HG03025 (cell line): ENCODE results near the gene HSPG2.
"Not testable (repeated sequence)": the region's sequence is repeated elsewhere in the genome, so short reads cannot be mapped to it uniquely, and the experiment has no call there.

ENCODE experiments used
- ATAC-seq: cut with Tn5 transposase; IDR thresholded peaks from one replicate; pipeline ENCODE4 v1.9.1; 2021; ENCODE audit warnings: mild to moderate bottlenecking, moderate library complexity; ENCODE audit not compliant: unreplicated experiment, low FRiP score

The HSPG2 gene

DNA sequence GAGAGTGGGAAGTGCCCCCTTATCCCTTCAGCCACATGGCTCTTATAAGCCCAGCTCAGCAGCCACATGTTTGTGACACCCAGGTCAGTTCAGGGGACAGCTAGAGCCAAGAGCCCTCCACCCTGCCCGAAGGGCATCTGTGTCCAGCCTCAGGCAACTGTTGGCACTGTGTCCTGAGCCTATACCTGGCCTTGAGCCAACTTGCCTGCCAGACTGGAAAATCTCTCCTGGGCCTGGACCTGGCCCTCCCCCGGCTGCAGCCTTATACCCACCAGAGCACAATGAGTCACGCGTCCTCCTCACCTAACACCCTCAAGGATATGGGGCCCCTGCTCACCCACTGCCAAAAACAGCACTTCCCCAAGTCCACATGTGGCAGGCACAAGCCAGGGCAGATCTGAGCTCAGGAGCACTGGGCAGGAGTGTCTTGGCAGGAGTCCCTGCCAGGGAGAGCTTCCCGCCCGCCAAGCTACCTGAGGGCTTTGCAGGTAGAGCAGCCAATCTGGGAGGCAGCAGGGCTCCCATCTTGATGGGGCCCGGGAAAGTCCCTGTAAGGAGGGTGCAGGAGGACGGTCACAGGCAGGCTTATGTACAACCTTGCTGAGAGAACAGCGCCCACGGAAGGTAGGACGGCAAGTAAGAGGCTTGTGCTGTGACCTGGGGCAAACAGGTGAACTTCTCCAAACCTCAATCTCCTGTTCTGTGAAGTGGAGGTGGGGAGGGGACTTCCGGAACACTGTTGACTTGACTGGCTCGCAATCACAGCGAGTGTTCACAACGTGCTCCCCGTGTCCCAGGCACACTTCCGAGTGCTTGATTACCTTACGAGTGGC, 19.8 kb upstream of the HSPG2 start:
- ATAC-seq, result no peak

DNA sequence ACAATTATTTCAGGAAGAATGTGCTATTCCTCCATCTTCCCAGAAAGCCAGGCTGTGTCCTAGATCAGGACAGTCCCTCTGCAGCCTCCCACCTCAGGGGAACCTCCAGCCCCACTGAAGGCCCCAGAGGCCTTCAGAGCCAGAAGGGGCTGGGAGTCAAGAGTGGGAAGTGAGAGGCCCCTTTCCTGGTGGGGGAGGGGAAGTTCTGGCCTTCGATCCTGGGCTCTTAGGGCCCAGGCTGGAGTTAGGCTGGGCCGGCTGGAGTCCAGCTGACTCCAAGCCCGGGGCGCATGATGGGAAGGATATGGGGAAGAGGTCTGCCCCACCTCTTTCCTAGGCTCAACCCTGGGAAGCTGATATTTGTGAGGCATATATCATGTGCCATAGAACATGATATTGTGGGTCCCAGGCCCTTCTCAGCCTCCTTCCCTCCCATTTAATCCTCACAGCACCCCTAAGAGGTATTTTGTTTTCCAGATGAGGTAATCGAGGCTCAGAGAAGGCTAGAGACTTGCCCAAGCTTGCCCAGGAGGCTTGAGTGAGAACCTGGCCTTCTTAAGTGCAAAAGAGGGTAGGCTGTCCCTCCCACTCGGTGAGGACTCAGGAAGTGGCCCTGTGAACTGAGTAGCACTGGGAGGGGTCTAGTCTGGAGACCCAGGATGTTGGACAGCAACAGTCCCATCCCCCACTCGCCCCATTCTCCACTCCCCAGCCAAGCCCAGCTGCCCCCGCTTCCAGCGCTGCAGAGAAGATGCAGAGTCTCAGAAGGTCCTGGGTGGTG, 18.6 kb upstream of the HSPG2 start:
- ATAC-seq, result no peak

DNA sequence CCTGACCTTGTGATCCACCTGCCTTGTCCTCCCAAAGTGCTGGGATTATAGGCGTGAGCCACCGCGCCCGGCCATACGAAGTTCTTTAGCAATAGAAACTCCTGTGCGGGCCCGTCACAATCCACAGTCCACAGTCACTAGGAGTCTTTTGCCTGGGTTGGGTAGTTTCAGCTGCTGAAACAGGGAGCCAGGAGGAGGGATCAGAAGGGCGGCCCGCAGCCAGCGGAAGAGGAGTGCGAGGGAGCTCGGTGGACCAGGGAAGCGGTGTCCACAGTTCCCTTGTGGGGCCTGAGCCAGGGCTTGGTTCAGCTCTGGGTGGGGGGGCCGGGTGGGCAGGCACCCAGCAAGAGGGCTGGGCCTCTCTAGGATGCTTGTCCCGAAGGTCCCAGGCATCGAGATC, 17.9 kb upstream of the HSPG2 start:
- no peak for ATAC-seq

DNA sequence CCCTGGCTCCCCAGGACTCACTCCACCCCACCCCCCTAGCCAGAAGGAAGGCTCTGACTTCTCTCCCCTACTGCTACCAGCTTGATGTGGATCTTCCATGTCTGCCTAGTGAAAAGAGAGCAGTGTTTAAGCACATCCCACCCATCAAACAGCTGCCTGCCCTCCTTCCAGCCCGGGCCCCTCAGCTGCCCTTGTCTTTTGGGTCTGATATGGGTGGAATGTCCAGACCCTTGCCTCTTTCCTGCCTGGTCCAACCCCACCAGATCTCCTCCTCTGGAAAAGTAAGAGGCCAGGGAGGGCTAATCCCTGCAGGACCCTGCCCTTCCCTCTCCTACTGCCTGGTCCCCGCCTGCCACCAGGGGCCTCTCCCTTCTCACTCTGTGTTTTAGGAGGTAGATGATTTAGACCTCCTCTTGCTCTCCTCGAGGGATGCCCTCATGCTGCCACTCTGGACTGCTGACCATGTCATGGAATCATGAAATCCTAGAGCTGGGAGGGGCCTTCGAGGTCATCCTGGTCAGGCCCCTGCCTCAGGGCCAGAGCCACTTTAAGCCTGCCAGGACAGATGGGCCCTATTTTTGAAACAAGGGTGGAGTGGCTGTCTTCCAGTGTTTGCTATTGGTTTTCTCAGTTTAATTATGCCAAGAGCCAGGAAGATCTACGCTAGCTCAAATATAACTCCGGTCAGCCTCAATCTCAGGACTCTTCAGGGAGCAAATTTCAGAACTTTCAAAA, 15.8 kb upstream of the HSPG2 start:
- no peak for ATAC-seq

DNA sequence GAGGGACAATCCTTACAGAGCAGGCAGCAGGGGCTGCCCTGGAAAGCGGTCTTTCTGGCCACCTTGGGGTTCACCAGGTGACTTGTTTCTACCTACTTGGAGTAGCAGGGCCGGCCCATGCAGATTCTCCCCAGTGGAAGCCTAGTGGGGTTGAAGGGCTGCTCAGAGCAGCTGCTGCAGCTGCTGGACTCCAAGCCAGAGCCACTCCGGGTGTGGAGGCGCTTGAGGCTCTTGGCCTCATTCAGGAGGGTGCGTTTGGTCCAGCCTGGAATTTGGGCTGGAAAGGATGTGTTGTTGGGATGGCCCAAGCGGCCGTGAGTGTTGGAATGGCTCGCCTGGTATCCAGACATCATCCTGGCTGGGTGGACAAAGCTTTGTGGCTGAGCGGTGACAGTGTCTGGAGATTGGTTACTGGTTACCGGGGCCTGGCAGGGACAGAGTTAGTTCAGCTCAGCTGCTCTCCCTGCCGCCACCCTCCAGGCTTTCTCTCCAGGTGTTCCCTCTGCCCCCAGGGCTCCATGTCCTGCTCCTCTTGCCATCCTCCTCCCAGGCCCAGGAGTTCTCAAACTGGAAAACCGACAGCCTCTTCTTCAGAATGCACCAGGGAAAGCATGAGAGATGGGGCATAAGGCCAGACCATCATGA, 14.2 kb upstream of the HSPG2 start:
- ATAC-seq, result no peak

DNA sequence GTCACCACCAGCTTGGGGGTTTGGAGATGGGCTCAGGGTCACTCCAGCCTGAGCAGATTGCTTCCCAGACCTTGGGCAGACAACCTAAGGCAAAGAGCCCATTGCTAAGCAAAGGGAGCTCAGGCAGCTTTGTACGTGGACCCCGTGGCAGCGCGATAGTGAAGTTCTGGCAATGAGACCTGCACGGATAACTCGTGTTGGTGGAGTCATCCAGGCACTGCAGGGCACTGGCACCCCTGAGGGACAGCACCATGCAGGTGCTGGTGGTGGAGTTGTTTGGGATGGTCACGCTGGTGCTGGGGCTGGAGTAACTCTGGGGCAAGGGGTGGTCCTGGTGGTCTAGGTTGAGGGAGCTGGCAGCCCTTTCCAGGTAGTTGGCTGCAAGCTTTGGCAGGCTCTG, 13.6 kb upstream of the HSPG2 start:
- ATAC-seq, result no peak

DNA sequence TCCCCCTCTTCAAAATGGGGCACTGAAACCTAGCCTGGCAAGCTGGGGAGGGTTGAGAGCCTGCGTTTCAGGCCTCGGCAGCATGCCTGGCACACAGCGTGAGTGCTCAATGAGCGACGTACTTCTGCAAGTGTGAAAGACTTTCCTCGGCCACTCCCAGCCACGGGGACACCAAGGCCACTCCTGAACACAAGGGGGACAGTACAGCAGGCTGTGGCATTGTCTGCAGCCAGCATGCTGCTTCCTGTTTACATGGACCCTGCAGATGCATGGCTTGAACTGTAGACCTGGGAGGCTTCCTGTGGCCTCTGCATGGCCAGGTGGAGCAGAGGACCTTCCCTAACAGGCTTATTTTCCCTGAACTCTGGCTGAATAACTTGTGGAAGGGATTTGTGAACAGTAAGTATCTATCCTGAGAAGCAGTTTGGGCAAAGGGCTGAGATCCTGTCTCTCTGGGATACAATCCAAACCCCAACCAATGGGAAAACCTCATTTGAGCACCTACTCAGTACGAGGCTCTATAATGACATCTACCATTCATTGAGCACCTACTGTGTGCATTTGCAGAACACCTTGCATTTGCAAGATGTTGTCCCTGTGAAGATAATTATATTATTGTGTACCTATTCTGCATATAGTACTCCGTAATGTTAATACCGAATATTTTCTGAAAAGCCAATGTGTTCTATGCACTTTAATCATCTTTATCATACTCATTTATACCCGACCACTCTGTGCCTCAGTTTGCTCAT, 9.9 kb upstream of the HSPG2 start:
- no peak for ATAC-seq

DNA sequence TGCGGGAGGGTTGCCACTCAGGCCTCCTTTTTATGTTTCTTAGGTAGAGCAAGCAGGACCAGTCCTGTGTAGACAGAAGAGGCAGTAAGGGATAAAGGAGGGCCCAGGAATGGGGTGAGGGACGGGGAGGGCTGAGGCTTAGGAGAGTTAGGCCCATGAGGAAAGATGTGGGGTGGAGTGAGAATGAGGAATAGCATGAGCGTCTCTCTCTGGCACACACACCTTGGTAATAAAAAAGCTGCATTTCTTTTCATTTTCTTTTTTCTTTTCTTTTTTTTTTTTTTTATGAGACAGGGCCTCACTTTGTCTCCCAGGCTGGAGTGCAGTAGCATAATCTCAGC, 7.6 kb upstream of the HSPG2 start:
- no peak for ATAC-seq

DNA sequence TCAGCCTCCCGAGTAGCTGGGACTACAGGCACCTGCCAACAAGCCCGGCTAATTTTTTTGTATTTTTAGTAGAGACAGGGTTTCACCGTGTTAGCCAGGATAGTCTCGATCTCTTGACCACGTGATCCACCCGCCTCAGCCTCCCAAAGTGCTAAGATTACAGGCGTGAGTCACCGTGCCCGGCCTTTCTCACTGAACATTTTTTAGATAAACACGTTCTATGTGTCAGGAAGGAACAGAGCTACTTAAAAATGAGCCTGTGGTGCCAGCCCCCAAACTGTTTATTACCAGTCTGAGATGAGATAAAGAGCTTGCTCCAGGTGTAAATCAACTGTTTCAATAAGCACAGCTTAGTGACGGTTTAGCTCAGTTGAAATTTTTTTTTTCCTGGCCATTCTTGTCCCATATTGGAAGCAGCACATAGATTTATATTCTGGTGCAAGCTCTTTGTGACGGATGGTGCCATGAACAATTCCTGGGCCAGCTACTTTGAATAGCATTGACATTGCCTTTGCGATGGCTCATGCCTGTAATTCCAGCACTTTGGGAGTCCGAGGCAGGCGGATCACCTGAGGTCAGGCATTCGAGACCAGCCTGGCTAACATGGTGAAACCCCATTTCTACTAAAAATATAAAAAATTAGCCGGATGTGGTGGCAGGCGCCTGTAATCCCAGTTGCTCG, 6.0 kb upstream of the HSPG2 start:
- ATAC-seq, result not testable (repeated sequence)

DNA sequence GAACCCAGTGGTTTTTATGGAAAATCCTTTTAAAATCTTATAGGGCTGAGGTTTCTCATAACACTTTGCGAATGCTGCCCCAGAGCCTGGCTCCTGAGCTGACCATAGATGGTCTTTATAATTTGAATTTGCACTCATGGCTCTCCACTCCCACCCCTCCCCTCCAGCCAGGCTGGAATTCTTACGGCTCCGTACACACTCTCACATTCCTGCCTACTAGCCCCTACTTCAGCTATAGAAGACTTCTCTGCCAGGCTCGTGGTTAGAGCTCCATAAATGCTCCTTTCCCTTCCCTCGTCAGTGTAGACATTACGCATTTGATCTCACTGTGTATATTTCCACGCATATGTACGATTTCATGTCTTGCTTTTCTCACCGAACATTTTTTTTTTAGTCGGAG, 5.4 kb upstream of the HSPG2 start:
- no peak for ATAC-seq

DNA sequence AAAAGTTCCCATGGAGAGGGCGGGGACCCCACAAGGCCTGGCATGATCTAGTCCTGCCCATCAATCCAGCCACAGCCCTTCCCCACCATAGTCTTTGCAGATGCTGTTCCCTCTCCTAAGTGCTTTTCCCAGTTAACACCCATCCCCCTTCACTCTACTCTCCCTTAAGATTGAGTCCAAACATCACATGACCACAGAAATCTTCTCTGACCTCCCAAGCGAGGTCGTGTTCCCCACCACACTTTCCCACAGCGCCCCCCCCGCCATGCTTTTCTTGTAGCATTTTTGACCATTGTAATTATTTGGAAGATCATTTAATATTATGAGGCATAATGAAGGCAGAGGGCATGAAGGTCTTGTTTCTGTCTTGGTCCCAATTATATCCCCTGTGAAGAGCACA, 4.3 kb upstream of the HSPG2 start:
- ATAC-seq, result no peak

DNA sequence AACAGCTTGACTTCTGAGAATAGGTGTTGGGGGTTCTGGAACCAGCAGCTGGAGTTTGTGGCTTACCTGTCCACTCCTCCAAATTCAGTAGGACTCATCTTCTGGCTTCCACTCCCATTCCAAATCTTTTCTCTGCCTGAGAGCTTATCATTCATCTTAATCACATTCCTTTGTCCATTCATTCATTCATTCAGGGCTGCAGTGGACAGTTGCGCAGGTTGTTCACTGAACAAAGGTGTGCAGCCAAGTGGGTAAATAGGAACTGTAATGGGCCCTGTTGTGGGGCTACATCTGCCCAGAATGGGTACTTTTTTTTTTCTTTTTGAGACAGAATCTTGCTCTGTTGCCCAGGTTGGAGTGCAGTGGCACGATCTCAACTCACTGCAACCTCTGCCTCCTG, 3.4 kb upstream of the HSPG2 start:
- no peak for ATAC-seq

DNA sequence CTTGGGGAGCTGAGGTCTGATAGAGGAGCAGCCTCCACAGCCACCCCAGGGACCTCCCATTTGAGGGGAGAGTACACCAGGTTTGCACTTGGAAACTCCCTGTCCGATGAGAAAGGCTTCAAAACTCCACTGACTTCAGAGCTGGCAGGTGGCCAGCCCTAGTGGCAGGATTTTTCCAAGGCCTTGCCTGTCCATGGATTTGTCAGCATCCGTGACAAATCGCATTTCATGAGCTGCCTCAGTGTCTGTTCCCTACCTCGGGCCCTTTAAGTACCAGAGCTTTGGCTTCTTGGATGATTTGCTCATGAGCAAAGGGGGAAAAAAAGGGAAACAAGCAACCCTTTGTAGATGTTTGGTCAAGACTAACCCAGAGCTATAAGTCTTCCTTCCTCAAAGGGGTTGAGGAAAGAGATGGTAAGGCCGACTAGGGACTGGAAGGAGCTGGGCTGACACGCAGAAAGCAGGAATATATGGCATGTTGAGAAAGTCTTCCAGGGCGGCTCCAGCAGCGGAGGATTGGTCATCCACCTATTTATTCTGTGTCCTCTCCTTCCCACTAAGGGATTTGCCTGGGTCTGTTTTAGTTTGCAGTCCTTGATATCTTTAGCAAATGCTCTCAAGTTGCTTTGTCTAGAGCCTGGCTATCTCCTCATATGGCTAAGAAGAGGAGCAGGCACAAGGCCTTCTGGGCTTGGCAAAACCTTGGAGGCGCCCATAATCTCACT, 2.7 kb upstream of the HSPG2 start:
- no peak for ATAC-seq

DNA sequence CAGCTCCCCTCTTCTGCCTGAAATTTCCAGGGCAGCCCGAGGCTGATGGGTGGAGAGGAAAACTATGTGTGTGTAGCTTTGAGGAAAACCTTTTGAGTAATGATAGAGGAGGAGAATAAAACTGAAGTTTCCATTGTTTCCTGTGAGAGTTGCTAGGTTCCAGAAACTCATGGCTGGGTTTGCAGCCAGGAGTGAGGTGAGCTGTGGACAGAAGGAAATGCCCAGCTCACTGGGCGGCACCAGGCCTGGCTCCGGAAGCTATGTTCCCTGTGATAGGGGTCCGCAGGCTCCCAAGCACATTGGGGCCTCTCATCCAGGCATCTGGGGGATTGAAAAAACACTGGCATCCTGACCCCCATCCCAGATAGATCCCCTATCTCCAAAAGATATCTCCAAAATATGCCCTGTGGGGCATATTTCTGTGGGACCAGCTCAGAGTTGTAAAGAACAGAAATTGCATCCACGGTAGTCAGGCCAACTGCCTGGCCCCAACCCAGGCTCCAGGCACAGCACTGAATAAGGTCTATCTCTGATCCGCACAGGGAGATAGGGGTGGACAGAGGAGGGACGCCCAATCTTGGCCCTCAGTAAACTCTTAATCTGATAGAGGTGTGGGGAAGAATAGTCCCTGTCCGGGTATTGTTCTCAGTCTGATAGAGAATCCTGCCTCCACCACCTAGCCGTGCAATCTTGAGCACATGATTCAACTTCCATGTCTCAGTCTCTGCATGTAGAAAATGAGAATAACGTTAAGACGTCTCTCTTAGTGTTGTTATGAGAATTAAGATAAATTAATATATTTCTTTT, 1.8 kb upstream of the HSPG2 start:
- no peak for ATAC-seq

DNA sequence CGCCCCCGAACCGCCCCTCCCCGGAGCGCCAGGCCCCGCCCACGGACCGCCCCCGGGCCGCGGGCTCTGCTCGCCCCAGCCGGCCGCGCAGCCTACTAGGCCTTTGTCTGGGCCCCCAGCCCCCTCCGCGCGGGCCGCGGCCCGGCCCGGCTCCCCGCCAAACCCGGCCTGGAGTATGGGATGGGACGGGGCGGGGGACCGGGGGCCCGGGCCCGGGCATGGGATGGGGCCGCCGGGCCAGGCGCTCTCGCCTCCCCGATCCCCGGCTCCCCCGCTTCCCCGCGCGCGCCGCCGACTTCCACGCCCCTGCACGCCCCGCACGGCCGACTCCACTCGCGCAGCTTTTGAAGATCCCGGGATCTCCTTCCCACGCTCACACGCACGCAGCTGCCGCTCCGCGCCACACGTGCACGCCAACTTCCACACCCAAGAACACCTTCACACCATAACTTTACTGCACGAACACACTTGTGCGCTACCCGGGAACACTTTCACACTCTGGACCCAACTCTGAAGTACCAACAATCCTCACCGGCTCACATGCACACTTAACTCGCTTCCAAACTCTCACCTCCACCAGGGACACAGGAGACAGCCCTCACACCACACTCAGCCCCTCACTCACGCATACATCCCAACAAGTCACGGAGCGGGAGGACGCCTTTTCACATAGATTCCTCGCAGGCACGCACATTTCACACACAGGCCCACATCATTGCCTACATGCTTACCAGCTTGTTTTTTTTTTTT, 437 bp upstream of the HSPG2 start:
- no peak for ATAC-seq

DNA sequence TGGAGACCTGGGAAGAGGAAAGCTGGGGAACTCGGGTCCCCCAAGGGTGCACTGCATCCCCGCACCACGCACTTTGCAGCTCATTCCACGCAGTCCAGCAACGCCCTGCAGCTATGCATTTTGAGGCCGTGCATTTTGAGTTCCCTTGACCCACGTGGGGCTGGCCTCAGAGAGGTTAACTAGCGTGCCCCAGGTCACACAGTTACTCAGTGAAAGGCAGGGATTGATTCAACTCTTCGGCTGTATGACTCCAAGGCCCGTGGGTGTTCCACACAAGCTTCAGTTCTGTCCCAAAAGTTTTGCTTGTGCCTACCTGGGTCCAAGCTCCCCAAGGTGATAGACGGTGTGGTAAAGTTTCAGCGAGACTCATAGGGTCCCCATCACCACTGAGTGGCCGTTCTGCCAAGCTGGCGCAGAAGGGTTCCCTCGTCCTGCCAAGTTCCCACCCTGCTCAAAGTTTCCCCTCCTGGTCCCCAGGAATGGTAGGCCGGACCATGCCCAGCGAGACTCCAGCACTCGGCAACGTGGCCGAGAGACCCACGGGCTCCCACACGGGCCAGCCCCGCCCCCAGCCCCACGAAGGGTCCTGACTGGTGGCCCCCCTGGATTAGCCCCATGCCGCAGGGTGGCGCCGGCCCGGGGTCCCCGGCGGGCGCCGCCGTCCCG, 611 bp downstream of the HSPG2 start:
- no peak for ATAC-seq

DNA sequence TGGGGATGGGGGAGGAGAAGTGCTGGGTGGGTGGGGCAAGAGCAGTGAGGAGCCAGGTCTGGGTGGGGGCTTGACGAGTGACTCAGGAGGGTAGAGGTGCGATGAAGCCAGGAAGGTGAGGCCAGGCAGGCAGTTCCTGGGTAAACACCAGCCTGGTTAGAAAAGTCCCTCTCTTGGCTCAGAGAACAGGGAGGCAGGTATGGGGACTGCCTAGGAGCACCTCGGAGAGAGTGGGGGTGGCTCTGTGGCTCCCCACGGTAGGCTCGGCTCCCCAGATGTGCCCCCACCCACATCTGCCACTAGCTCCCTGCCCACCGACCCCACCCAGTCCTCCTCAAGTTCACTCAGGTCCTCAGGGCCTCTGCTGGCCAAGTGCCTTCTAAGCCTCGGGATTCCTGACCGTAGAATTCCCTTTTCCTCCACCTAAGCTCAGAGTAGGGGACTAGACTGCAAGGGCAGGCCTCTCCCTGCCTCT, 1.2 kb downstream of the HSPG2 start:
- ATAC-seq, result no peak
